WTC11 (cell line): ENCODE results near the gene TSPAN5. TPM values are rescaled to one million over a fixed set of nuclear protein-coding genes. Genes with fewer than 3 reads are reported as not detected.

Source experiments
- ATAC-seq: fragments of 200-7000 bp; cut with Tn5 transposase; 2 replicates; pipeline ENCODE4 v1.10.0; 2021; ENCODE audit warnings: mild to moderate bottlenecking, moderate library complexity
- CTCF ChIA-PET: fragments of 300-600 bp; sonication (Branson Sonifier 250); formaldehyde crosslinking; loops from one replicate; lab custom pipeline; 2021; ENCODE audit warnings: antibody characterized with exemption; lab: Charles Lee
- POLR2A ChIA-PET: fragments of 350-600 bp; sonication (Branson Sonifier 250); formaldehyde crosslinking; loops from one replicate; lab custom pipeline; 2021; ENCODE audit warnings: antibody characterized with exemption; lab: Charles Lee
- DNase-seq: peaks from one replicate; pipeline ENCODE4 v3.0.0; 2021; ENCODE audit warnings: low spot score
- H3K27ac Mint-ChIP-seq: 2 replicates; pipeline ENCODE4 v1.8.0; 2021; ENCODE audit warnings: mixed read lengths
- H3K27me3 Mint-ChIP-seq: 2 replicates; pipeline ENCODE4 v1.8.0; 2021; ENCODE audit warnings: low read depth, mild to moderate bottlenecking, moderate library complexity, mixed read lengths
- H3K36me3 Mint-ChIP-seq: 2 replicates; pipeline ENCODE4 v1.8.0; 2021; ENCODE audit warnings: mixed read lengths
- H3K4me1 Mint-ChIP-seq: 2 replicates; pipeline ENCODE4 v1.8.0; 2022; ENCODE audit warnings: mixed read lengths
- H3K4me3 Mint-ChIP-seq: 2 replicates; pipeline ENCODE4 v1.8.0; 2021; ENCODE audit warnings: mild to moderate bottlenecking, moderate library complexity, mixed read lengths
- H3K9me3 Mint-ChIP-seq: 2 replicates; pipeline ENCODE4 v1.8.0; 2021; ENCODE audit warnings: mixed read lengths
- ATF2 ChIP-seq: sonication (generic); formaldehyde crosslinking; IDR thresholded peaks from 2 replicates; pipeline ENCODE4 v1.8.1; 2022; ENCODE audit warnings: low read depth, missing genetic modification reagents, borderline replicate concordance
- ATF6 ChIP-seq: sonication (generic); formaldehyde crosslinking; IDR thresholded peaks from 2 replicates; pipeline ENCODE4 v1.8.1; 2023; ENCODE audit warnings: mild to moderate bottlenecking, missing genetic modification reagents
- ELF4 ChIP-seq: sonication (generic); formaldehyde crosslinking; IDR thresholded peaks from 2 replicates; pipeline ENCODE4 v1.8.1; 2022; ENCODE audit warnings: low read depth, mild to moderate bottlenecking, moderate library complexity, missing genetic modification reagents
- FOXK1 ChIP-seq: sonication (generic); formaldehyde crosslinking; IDR thresholded peaks from 2 replicates; pipeline ENCODE4 v1.8.0; 2022; ENCODE audit warnings: mild to moderate bottlenecking, moderate library complexity, missing genetic modification reagents
- FOXP1 ChIP-seq: sonication (generic); formaldehyde crosslinking; IDR thresholded peaks from 2 replicates; pipeline ENCODE4 v1.8.0; 2022; ENCODE audit warnings: missing genetic modification reagents, mild to moderate bottlenecking, moderate library complexity, borderline replicate concordance
- FOXP4 ChIP-seq: sonication (generic); formaldehyde crosslinking; IDR thresholded peaks from 2 replicates; pipeline ENCODE4 v1.8.0; 2022; ENCODE audit warnings: mild to moderate bottlenecking, missing genetic modification reagents
- GRHL2 ChIP-seq: fragments of 250-450 bp; sonication (Bioruptor Pico); IDR thresholded peaks from 2 replicates; pipeline ENCODE4 v1.8.0; 2022; ENCODE audit warnings: mild to moderate bottlenecking, moderate library complexity; ENCODE audit not compliant: insufficient replicate concordance, severe bottlenecking
- IRF1 ChIP-seq: sonication (generic); formaldehyde crosslinking; IDR thresholded peaks from 2 replicates; pipeline ENCODE4 v1.8.0; 2023; ENCODE audit warnings: missing genetic modification reagents
- MLX ChIP-seq: sonication (generic); formaldehyde crosslinking; IDR thresholded peaks from 2 replicates; pipeline ENCODE4 v1.8.1; 2023; ENCODE audit warnings: mild to moderate bottlenecking, missing genetic modification reagents, moderate library complexity
- NFYB ChIP-seq: sonication (generic); formaldehyde crosslinking; conservative IDR thresholded peaks from 2 replicates; pipeline ENCODE4 v1.8.0; 2022; ENCODE audit warnings: low read depth, missing genetic modification reagents
- NR2C2 ChIP-seq: sonication (generic); formaldehyde crosslinking; IDR thresholded peaks from 2 replicates; pipeline ENCODE4 v1.8.0; 2022; ENCODE audit warnings: mild to moderate bottlenecking, missing genetic modification reagents
- TP53 ChIP-seq: sonication (generic); formaldehyde crosslinking; IDR thresholded peaks from 2 replicates; pipeline ENCODE4 v1.8.1; 2023; ENCODE audit warnings: mild to moderate bottlenecking, missing genetic modification reagents
- USF1 ChIP-seq: sonication (generic); formaldehyde crosslinking; IDR thresholded peaks from 2 replicates; pipeline ENCODE4 v1.8.0; 2022; ENCODE audit warnings: mild to moderate bottlenecking, missing genetic modification reagents
- ZNF121 ChIP-seq: sonication (generic); formaldehyde crosslinking; IDR thresholded peaks from 2 replicates; pipeline ENCODE4 v1.8.0; 2023; ENCODE audit warnings: missing genetic modification reagents
- ZNF281 ChIP-seq: sonication (generic); formaldehyde crosslinking; IDR thresholded peaks from 2 replicates; pipeline ENCODE4 v1.8.0; 2023; ENCODE audit warnings: mild to moderate bottlenecking, missing genetic modification reagents
- ZNF317 ChIP-seq: sonication (generic); formaldehyde crosslinking; IDR thresholded peaks from 2 replicates; pipeline ENCODE4 v1.8.1; 2023; ENCODE audit warnings: low read depth, mild to moderate bottlenecking, moderate library complexity, missing genetic modification reagents, borderline replicate concordance
- ZNF396 ChIP-seq: fragments of 250-450 bp; sonication (Bioruptor Pico); IDR thresholded peaks from 2 replicates; pipeline ENCODE4 v1.8.0; 2021; ENCODE audit warnings: mild to moderate bottlenecking, moderate library complexity, borderline replicate concordance
- ZNF512 ChIP-seq: sonication (generic); formaldehyde crosslinking; IDR thresholded peaks from 2 replicates; pipeline ENCODE4 v1.8.1; 2022; ENCODE audit warnings: missing genetic modification reagents, borderline replicate concordance
- total RNA-seq: library from RNA; stranded (reverse); gene quantifications from 3 replicates; pipeline ENCODE4 v1.2.3, GENCODE V29; 2021

Gene TSPAN5
- total RNA-seq, 1 experiment from 2014 or later, result 22.7 TPM

- no peak overlapping the region for H3K27ac Mint-ChIP-seq
- ChIA-PET CTCF (interaction anchor here (0.5 kb wide), 1 partner anchor 62 kb away, joined by 3 read pairs; no protein-coding TSS in a partner anchor), POLR2A (no interaction called here)
Measured at GRCh38 chr4:98564852-98565251, 93.6 kb downstream of the TSPAN5 start.

More at GRCh38 chr4:98564852-98565251, 93.6 kb downstream of the TSPAN5 start:
- H3K4me3 Mint-ChIP-seq, result no peak overlapping the region
- H3K4me1 Mint-ChIP-seq, result peaks cover 62% of the 10 kb centered on the region
- TF ChIP-seq USF1, result no peak
- TF ChIP-seq MLX (CRISPR knock-in tag), result no peak
- TF ChIP-seq NR2C2 (CRISPR knock-in tag), result no peak
- no peak for TF ChIP-seq TP53 (CRISPR knock-in tag)
- no peak for TF ChIP-seq FOXP4 (CRISPR knock-in tag)
- TF ChIP-seq ZNF317 (CRISPR knock-in tag), result no peak
- TF ChIP-seq ZNF396 (CRISPR knock-in tag), result no peak
- TF ChIP-seq ATF2 (CRISPR knock-in tag), result no peak
- no peak for TF ChIP-seq ATF6
- TF ChIP-seq GRHL2 (CRISPR knock-in tag), result no peak
- TF ChIP-seq IRF1 (CRISPR knock-in tag), result no peak
- TF ChIP-seq ELF4 (CRISPR knock-in tag), result no peak
- TF ChIP-seq ZNF121 (CRISPR knock-in tag), result no peak
- no peak for TF ChIP-seq ZNF281
- TF ChIP-seq FOXP1 (CRISPR knock-in tag), result no peak
- no peak for TF ChIP-seq NFYB
- TF ChIP-seq ZNF512 (CRISPR knock-in tag), result no peak
- no peak for TF ChIP-seq FOXK1
- ATAC-seq (no peak), DNase-seq (no peak)
- no peaks in the 10 kb centered on the region for H3K27me3 Mint-ChIP-seq
- peaks cover 12% of the 10 kb centered on the region for H3K9me3 Mint-ChIP-seq
- H3K36me3 Mint-ChIP-seq, result peaks cover 11% of the 10 kb centered on the region
